NCI-H2107 treated with DMSO at 0.1 percent for 48 hours (cell line): ENCODE data around the gene SUPT3H.
"Not testable (repeated sequence)": the region's sequence is repeated elsewhere in the genome, so short reads cannot be mapped to it uniquely, and the experiment has no call there.

Experiments used
- DNase-seq: peaks from one replicate; lab custom pipeline; 2025; ENCODE audit not compliant: unreplicated experiment; lab: John Stamatoyannopoulos, UW

SUPT3H gene

DNA sequence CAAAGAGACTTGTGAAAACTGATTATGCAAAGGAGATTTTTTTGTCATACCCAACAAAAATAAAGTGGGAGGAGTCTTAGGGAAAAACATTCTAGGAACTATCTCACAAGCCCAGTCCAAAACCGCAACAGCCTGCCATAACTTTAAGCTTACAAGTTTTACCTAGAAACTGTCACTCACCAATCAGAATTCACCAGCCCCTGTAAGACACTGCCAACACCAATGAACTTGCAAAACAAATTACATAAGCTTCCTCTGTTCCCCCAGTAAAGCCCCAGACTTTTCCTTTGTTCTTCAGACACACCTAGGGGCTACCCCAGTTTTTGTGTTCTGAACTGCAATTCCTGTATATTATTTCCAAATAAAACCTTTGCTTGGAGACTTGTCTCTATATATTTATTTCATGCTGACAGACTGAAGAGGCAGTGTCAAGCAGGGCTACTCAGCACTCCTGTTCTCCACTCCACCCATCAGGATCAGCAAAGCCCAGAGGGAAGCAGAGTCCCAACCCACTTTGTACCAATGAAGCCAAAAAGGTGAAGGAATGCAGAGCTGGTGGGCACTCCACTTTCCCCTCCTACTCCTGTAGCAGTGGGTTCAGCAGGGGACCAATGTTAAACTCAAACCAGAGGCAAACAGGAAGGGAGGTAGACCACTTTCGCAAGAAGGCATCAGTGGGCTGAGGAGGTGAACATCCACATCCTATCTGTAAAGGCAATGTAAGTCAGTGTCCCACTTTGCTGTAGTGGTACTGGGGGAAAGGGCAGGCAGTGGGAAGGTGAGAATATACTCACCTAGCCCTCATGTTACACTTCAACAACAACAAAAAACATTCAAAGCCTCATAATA lies 192.1 kb downstream of the SUPT3H start:
- no peak for DNase-seq

DNA sequence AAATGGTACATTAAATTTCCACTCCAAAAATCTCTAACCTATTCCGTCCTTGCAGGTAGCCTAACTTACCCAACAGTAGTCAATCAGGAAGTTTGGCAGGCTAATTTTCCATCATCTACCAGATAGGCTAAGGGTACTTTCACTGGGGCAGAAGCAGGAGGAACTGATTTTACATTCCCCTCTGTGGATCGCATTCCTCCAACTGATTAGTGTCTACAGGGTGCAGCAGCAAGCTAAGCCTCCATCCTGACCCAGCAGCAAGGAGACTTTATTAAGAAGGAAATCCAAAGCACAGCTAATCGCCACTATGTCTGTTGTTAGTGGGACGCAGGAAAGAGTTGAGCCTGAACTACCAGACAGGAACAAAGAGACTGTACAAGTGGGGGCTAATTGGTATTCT lies 192.8 kb downstream of the SUPT3H start:
- no peak for DNase-seq

DNA sequence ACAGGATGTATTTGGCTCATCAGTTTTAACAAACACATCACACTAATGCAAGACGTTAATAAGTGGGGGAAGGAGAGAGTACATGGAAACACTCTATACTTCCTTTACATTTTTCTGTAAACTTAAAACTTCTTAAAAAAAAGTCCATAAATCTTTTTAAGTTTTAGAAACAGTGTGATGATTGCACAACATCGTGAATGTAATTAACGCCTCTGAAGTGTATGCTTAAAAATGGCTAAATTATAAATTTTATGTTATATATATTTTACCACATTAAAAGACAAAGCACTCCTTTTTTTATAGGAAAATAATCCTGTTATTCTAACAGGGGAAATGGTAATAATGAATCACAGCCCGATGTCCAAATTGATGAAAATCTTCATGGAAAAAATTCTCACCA lies 193.7 kb downstream of the SUPT3H start:
- no peak for DNase-seq

DNA sequence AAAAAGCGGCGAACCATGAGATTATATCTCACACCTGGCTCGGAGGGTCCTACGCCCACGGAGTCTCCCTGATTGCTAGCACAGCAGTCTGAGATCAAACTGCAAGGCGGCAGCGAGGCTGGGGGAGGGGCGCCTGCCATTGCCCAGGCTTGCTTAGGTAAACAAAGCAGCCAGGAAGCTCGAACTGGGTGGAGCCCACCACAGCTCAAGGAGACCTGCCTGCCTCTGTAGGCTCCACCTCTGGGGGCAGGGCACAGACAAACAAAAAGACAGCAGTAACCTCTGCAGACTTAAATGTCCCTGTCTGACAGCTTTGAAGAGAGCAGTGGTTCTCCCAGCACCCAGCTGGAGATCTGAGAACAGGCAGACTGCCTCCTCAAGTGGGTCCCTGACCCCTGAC lies 201.4 kb downstream of the SUPT3H start:
- not testable (repeated sequence) for DNase-seq

DNA sequence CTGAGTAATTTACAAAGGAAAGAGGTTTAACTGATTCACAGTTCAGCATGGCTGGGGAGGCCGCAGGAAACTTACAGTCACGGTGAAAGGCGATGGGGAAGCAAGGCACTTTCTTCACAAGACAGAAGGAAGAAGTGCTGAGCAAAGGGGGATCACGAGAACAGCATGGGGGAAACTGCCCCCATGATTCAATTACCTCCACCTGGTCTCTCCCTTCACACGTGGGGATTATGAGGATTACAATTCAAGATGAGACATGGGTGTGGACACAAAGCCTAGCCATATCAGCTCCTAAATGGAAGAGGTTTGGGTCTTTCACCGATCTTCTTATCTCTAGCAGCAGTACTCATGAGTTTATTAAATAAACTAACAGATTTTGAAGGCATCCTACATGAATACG lies 202.5 kb downstream of the SUPT3H start:
- no peak for DNase-seq

DNA sequence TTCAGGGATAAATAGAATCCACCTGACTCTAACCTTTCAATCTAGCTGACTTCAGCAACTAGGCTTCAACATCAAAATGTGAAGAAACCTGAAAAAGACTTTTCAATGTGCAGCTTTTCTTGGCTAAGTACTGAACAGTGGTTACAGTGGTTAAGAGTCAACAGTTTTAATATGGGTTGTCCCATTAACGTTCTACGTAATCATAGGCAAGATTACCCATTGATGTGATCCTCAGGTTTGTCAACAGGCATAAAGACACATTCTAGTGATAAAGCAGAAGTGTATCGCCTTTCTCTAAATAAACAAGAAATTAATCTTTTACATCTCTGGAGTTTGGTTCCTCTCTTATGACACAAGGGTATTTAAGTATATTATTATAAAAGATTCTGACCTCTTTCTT lies 203.7 kb downstream of the SUPT3H start:
- no peak for DNase-seq

DNA sequence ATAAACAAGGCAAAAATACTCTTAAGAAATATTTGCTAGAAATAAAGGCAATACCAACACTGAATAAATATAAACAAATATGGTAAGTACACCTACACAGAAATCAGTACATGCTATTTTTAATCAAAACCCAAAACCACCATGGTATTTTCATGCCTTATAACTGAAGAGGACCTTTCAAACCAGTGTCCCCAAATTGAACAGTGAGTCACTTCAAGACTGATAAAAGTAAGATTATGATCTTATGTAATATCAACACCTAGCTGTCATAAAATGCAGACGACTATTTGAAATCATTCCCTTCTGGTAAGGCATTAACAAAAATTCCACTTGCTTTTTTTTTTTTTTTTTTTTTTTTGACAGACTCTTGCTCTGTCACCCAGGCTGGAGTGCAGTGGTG lies 206.4 kb downstream of the SUPT3H start:
- no peak for DNase-seq

DNA sequence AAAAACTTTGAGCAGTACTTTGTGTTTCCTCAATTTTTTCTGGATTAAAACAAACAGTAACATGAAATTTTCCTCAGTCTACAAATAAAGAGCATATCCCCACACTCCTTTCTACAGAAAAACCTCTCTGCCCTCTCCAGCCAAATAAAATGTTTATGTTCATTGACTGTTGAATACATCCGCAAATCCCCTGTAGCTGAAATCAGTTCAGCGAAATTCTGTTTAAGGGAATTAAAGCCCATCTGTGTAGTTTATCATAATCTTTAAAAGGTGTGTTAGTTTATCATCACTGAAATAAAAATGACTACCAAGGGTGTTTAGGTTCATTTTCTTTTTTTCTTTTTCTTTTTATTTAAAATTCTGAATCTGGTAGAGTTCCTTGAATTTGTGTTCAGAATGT lies 207.4 kb downstream of the SUPT3H start:
- no peak for DNase-seq

DNA sequence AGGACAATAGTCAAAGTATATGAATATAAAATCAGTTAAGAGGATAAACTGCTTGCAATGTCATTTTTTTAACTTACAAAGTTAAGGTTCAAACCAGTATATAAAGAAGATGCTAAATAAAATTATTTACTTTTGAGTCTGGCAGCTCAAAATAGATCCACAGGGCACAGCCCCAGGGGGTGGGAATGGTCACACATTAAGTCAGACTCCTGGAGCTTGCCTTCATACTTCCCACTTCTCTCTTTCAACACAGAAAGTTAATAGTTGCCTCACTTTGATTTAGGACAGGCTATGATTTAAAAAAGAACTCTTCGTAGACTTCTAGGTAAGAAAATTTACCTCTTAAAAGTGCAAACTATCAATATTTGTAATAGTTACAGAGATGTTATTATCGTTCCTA lies 207.9 kb downstream of the SUPT3H start:
- DNase-seq, result no peak

DNA sequence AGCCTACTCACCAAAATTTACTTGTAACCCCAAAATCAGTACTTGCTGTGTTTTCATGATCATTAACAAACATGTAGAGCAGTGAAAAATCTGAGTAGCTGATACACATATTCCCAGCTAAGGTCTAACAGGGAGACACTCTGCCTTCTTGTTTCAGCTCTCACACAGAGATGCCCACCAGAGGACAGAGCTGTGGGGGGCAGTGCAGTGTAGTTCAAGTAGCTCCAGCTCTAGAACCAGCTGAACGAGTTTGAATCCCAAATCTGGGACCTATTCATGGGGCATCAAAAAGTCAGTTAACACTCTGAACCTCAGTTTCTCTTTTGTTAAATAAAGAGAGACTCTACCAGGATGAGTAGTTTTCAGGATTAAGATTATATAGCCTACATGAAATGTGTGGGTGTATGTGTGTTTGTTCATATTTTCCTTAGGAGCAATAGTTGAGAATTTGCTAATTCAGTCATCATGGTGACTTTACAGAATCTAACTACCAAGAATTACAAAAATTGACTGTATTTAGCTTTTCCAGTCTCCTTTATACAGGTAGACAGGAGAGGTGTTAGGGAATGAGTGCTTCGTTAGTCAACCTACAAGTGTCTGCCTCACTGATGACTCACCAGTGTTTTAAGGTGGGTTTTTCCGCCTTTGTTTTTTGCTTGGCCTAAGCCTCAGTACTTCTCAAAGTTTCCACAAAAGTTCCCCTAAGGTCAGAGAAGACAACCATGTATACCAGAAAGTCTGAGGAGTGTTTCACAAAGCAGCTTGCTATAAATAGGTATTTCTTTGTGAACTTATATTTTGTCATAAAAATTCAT lies 213.6 kb downstream of the SUPT3H start:
- DNase-seq, result no peak

DNA sequence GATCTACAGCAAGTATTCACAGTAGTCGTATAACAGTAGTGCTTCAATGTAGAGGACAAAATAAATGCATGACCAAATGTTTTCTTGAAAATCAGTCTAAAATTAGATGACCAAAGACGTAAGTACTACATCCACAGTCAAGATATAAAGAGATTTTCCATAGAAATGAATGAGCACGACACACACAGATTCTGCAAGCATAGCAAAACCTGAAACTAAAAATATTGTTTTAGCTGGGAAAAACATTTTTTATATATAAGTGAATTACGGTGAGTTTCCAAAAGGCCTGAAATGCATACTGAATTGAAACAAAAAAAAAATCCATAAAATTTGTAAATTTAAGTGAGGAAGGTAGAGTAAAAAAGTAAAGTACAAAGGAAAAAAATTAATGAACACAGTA lies 217.4 kb downstream of the SUPT3H start:
- no peak for DNase-seq

DNA sequence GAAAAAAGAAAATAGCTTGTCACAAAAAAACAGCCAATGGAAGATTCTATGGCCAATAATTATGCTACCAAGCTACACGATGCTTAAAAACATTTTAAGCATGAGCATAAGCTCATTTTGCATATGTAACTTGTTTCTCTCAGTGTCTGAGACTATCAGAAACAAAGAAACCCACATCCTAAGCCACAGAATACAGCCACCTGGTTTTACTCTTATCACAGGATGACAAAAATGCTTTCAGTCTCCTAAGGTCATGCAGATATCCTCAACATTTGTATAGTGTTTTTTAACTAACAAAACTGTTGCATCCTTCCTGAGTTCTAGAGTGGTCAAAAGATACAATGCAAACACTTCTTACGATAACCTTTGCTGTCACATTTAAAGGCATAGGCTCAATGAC lies 221.7 kb downstream of the SUPT3H start:
- DNase-seq, result no peak

DNA sequence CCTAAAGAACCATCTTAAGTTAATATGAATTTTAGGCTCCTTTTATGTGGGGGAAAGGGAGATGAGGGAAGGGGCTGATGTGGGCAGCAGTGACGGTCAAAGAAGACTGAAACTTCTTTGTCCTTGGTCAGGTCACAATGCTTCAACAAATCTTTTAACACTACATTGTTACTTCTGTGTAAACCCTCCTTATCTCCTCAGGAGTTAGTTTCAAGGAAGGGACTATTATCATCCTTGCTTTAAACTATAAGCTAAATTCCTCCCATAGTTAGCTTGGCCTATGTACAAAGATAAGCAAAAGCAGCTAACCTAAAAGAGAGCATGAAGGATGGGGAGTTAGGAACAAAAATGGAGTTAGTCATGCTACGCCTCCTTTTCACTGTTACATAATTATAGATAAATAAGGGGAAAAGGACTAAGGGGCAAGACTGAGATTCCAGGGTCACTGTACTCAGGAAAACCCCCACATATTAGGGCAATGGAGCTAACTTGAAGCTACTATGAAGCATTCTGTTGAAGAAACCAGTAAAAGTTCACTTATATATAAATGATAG lies 222.3 kb downstream of the SUPT3H start:
- no peak for DNase-seq

DNA sequence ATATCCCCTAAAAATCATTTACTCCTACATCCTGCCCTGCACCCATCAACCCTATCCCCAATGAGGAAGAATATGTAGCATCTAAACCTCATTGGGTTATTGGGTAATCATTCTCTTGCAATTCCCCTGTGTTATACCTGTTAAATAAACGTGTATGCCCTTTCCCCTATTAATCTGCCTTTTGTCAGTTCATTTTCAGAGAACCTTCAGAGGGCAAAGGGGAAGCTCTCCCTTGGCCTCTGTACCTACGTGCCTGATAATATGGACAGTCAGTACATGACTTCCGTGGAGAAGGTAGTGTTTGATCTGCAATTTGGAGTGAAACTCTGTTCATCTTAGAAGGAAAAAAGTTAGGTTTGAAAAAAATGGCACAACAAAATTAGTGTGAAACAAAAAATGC lies 223.1 kb downstream of the SUPT3H start:
- DNase-seq, result no peak

DNA sequence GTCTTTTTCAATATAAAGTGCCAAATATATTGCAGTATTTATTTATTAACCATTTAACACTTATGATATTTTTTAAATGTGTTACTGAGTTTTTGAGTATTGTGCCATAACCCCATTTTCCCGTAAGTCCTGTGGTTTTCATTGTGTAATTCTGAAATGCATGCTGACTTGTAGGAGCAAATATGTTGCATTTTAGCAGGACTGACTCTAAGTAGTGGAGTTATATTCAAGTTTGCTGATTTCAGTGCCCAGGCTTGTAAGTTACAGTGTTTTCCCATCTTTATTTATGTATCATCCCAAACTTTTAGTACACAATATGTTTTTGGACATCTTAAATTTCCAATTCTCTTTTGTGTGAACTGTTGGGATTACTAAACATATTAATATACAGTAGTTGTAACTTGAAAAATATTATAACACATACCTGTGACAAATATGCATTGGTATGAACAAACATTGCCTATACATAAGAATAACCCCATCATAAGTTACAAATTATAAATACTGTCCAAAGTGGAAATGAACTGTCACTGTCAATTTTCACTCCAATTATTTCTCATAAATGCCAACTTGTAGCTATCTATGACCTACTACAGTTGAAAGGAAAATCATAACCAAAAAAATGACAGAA lies 228.9 kb downstream of the SUPT3H start:
- DNase-seq, result no peak

DNA sequence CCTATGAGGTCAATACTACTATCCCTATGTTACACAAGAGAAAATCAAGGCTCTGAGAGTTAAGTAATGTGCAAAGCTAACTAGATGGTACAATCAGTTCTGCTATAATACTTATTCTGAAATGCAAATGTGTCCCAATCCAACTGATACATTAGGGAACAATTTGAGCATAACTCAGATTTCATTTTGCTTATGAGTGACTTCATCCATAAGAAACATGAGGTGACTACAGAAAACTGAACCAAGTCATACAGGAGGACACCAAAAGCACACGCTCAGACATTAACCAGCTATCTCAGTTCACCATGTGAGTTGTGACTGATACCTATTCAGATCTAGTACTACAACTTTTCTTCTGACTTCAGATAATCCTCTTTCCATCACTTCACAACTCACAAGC lies 229.5 kb downstream of the SUPT3H start:
- DNase-seq, result no peak

DNA sequence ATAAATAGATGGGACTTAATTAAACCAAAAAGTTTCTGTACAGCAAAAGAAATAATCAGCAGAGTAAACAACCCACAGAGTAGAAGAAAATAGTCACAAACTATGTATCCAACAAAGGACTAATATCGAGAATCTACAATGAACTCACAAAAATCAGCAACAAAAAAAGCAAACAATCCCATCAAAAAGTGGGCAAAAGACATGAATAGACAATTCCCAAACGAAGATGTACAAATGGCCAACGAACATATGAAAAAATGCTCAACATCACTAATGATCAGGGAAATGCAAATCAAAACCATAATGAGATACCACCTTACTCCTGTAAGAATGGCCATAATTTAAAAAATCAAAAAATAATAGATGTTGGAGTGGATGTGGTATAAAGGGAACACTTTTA lies 232.1 kb downstream of the SUPT3H start:
- not testable (repeated sequence) for DNase-seq

DNA sequence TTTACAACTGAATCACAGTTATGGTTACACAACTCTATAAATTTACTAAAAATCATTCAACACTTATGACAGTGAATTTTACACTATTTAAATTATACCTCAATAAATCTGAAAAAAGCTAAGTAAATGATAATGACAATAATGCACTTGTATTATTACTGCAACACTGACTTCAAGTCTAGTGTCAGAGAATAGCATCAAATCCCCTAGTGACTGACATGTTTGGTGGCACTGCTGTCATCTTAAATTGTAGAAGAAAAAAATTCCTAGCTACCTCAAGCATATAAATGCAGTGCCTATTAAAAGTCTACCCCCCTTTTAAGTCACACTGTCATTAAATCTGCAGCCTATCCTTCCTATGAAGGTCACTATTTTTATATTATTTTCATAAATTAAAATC lies 239.0 kb downstream of the SUPT3H start:
- no peak for DNase-seq

DNA sequence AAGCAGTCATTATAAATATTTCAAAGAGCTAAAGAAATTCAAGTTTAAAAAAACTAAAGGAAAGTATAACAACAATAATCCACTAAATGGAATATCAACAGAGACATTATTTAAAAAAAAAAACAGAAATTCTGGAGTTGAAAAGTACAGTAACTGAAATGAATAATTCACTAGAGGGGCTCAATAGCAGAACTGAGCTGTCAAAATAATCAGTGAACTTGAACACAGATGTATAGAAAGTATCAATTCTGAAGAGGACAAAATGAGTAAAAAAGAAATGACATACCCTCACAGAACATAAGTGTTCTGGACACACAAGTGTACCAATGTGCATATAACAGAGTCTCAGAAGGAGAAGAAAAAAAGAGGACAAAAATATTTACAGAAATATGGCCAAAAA lies 241.2 kb downstream of the SUPT3H start:
- DNase-seq, result no peak

DNA sequence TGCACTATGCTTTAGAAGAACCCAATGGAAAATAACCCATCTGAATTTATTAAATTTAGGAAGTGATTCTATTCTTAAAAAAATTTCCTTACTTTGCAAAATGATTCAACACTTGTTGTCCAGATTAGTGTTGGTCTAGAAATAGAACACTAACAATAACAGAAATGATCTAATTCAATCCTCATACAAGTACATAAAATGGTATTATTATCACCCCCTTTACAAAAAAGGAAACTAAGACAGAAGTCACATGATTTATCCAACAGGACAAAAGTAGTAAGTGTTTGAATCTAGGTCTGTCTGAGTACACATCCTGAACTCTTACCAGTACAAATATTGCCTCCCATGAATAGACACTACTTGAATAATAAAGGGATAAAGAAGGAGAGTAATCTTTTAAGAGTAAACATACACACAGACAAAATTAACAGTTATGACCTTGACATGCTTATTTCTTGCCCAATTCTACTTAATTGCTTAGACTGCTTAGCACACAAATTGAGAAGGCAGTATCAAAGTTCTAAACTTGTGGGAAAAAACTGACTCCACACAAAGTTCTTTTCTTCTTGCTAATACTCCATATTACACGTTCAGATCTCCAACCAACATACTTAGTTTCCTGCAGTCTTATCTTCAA lies 245.0 kb downstream of the SUPT3H start:
- DNase-seq, result no peak

DNA sequence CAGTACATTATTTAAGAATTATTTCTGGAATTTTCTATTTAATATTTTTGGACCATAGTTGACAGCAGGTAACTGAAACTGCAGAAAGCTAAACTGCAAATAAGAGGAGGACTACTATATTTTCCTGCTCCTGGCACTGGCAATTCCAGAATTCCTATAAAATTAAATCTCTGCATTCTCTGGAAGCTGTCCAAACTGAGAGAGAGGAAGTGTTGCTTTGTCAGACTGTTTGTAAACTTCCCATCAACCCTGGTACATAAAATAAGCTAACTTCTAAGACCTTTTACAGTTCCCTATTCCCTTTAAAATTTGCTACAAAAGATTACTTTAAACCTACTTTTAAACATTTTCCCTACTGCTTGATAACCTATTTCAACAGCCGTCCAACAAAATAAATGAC lies 245.7 kb downstream of the SUPT3H start:
- DNase-seq, result no peak
